Right lobe of liver (tissue), 4 donors: Measurements from ENCODE around the gene AP4S1.
"Not testable (repeated sequence)": the region's sequence is repeated elsewhere in the genome, so short reads cannot be mapped to it uniquely, and the experiment has no call there.

Experiments used
- POLR2A ChIP-seq: fragments of 450-650 bp; IDR thresholded peaks from one replicate; pipeline ENCODE4 v1.6.1; 2017; ENCODE audit warnings: antibody characterized with exemption, mild to moderate bottlenecking
- TF ChIP-seq, protein P1 (sequence below), 4 donors: fragments of 200-600 bp in 3 of 4; fragments of 450-650 bp in 1 of 4; IDR thresholded peaks; one replicate each; pipeline versions ENCODE4 v1.5.1 to v1.8.0; 2016 to 2022; ENCODE audit warnings: antibody characterized with exemption in 4 of 4, mild to moderate bottlenecking in 2 of 4
- donor health status: DM: no; HTN: no; CAD: no.
- donor health status: DM: no; HTN: no; CAD: no.
- donor health status: DM: no; HTN: yes; CAD: no.

- not testable (repeated sequence) for TF ChIP-seq POLR2A
- TF ChIP-seq, protein P1, sequence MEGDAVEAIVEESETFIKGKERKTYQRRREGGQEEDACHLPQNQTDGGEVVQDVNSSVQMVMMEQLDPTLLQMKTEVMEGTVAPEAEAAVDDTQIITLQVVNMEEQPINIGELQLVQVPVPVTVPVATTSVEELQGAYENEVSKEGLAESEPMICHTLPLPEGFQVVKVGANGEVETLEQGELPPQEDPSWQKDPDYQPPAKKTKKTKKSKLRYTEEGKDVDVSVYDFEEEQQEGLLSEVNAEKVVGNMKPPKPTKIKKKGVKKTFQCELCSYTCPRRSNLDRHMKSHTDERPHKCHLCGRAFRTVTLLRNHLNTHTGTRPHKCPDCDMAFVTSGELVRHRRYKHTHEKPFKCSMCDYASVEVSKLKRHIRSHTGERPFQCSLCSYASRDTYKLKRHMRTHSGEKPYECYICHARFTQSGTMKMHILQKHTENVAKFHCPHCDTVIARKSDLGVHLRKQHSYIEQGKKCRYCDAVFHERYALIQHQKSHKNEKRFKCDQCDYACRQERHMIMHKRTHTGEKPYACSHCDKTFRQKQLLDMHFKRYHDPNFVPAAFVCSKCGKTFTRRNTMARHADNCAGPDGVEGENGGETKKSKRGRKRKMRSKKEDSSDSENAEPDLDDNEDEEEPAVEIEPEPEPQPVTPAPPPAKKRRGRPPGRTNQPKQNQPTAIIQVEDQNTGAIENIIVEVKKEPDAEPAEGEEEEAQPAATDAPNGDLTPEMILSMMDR (IDR thresholded peaks at IDR 0.05) = not testable (repeated sequence)
Observed at GRCh38 chr14:31004007-31004406, 21.4 kb upstream of the AP4S1 start.
